Hippocampal formation (tissue), 2 donors: ENCODE data around the gene CDC14B.
"Not testable (repeated sequence)": the region's sequence is repeated elsewhere in the genome, so short reads cannot be mapped to it uniquely, and the experiment has no call there.

Experiments
- DNase-seq, 2 donors: peaks; one replicate each; lab custom pipeline; 2025; lab: John Stamatoyannopoulos, UW

The CDC14B gene

GRCh38 chr9:96550659-96551058 lies 69.0 kb downstream of the CDC14B start:
- DNase-seq = no peak

- DNase-seq = not testable (repeated sequence)
Observed at GRCh38 chr9:96543131-96543530, 76.5 kb downstream of the CDC14B start.

- DNase-seq = no peak
Observed at GRCh38 chr9:96540106-96540505, 79.5 kb downstream of the CDC14B start.

GRCh38 chr9:96532173-96532572 lies 87.5 kb downstream of the CDC14B start:
- DNase-seq = no peak

- no peak for DNase-seq
Observed at GRCh38 chr9:96524764-96525163, 94.9 kb downstream of the CDC14B start.

GRCh38 chr9:96524045-96524444 lies 95.6 kb downstream of the CDC14B start:
- DNase-seq = no peak

- DNase-seq = no peak
Observed at GRCh38 chr9:96523374-96523773, 96.3 kb downstream of the CDC14B start.

GRCh38 chr9:96522366-96522765 lies 97.3 kb downstream of the CDC14B start:
- DNase-seq = no peak

- no peak for DNase-seq
Observed at GRCh38 chr9:96519787-96520186, 99.9 kb downstream of the CDC14B start.

GRCh38 chr9:96519095-96519494 lies 100.5 kb downstream of the CDC14B start:
- no peak for DNase-seq

- DNase-seq = no peak
Observed at GRCh38 chr9:96515621-96516470, 103.8 kb downstream of the CDC14B start.

GRCh38 chr9:96514800-96515158 lies 104.9 kb downstream of the CDC14B start:
- DNase-seq = no peak

- no peak for DNase-seq
Observed at GRCh38 chr9:96514108-96514799, 105.4 kb downstream of the CDC14B start.

GRCh38 chr9:96513622-96514021 lies 106.0 kb downstream of the CDC14B start:
- DNase-seq = no peak

GRCh38 chr9:96512240-96512639 lies 107.4 kb downstream of the CDC14B start:
- DNase-seq = no peak

GRCh38 chr9:96510258-96510657 lies 109.4 kb downstream of the CDC14B start:
- no peak for DNase-seq

GRCh38 chr9:96509848-96510247 lies 109.8 kb downstream of the CDC14B start:
- no peak for DNase-seq

- no peak for DNase-seq
Observed at GRCh38 chr9:96509026-96509425, 110.6 kb downstream of the CDC14B start.

GRCh38 chr9:96508227-96508940 lies 111.3 kb downstream of the CDC14B start:
- no peak for DNase-seq

- DNase-seq = no peak
Observed at GRCh38 chr9:96505316-96505991, 114.2 kb downstream of the CDC14B start.

- DNase-seq = no peak
Observed at GRCh38 chr9:96503918-96504317, 115.7 kb downstream of the CDC14B start.

- not testable (repeated sequence) for DNase-seq
Observed at GRCh38 chr9:96503374-96503748, 116.3 kb downstream of the CDC14B start.
